Ammon's horn (tissue), 1 donor: Measurements from ENCODE around the gene PCGF6.
"Not testable (repeated sequence)": the region's sequence is repeated elsewhere in the genome, so short reads cannot be mapped to it uniquely, and the experiment has no call there.

Experiments
- DNase-seq: peaks from one replicate; pipeline ENCODE4 v3.0.0-alpha.2; 2016; ENCODE audit warnings: low spot score

The PCGF6 gene

DNA sequence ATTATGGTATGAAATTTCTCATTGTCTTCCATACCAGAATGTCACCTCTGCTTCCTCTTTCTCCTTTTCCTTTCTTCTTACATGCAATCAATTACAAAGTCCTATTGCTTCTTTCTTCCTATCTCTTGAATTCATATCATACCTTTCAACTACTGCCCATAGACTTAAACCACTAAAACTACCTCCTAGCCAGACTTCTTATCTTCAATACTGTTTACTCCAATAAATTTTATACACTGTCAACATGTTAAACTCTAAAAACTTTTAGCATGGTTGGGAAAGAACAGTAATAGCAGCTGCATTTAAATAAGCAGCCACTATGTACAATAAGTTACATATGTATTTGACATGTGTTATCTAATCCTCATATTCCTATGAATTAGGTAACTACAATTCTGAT, 34.9 kb downstream of the PCGF6 start:
- no peak for DNase-seq

DNA sequence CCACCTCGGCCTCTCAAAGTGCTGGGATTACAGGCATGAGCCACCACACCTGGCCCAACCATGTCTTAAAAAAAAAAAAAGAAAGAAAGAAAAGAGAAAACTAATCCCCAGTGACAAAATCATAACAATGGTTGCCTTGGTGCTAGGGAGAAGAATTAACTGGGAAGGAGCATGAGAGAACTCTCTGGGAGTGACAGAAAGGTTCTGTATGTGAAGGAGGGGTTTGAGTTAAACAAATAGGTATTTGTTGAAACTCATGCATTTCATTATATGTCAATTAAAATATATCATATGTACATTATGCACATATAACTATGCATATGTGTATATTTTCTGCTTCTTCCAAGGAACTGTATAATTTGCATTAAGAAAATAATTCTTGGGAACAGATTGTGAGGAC, 40.7 kb downstream of the PCGF6 start:
- DNase-seq = no peak

DNA sequence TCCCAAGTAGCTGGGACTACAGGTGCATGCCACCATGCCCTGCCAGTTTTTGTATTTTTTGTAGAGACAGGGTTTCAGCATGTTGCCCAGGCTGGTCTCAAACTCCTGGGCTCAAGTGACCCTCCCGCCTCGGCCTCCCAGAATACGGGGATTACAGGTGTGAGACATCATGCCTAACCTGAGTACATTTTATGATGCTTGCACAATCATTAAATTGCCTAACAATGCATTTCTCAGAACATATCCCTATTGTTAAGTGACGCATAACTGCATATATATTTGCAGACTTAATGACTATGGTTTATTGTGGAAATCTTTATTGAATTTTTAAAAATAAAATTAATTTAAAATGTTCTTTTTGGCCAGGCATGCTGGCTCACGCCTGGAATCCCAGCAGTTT, 43.3 kb downstream of the PCGF6 start:
- DNase-seq = no peak

DNA sequence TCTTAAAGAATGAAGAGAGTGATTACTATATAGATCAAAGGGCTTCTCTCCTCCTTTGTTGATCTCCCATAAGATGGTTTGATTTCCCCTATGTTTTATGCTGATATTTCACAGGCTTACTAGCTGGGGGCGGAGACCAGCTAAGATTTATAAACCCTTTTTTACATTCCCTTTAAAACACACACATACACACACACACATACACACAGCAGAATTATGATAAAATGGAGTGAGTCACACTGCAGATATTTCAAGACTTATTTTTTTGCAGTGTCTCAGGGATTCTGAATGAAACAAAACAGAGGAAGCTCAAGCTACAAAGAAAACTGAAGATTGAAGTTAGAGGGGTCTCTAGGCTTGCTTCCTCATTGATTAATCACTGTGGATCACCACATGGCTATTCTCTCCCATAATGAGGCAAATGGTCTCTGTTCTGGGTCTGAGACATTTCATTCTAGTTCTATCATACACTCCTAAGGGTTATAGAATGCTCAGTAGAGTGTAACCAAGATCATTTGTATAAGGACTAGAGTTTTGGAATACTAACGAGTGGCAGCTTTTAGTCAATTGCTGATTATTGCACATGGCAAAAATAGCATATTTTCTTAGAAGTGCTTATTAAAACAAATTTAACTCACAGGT, 55.4 kb downstream of the PCGF6 start:
- DNase-seq = no peak

DNA sequence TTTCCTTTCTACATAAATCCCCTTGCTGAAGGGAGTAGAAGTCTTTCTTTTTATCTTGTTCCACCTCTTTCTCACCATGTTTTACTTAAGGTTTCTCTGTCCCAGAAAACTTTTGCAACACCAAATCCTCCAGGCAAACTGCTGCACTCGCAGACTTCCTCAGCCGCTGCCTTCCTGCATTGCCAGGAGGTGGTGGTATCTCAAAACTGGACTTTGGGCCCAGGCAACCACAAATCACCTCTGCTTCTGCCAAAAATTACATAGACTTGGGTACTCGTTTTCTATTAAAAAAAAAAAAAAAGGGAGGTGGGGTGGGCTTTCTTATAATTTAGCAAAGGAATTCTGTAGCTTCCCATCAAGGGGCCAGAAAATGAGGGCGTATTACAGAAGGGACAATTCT, 59.4 kb downstream of the PCGF6 start:
- DNase-seq = no peak

DNA sequence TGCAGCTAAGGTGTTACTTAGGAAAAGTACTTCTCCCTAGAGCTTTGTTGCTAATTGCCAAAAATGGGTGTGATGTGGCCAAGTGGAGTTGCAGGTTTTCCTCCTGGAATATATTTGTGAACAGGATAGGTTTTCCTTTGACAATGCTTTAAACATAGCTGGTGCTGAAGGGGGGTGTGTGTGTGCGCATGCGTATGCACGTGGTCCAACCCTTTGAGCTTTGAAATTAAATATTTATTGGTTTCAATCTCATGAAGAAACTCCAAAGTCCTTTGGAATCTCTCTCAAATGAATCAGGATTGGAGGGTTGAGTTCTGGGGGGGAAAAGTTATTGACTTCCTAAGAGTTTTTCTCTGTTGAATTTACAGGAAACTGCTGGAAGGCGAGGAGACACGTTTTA, 62.9 kb downstream of the PCGF6 start:
- no peak for DNase-seq

DNA sequence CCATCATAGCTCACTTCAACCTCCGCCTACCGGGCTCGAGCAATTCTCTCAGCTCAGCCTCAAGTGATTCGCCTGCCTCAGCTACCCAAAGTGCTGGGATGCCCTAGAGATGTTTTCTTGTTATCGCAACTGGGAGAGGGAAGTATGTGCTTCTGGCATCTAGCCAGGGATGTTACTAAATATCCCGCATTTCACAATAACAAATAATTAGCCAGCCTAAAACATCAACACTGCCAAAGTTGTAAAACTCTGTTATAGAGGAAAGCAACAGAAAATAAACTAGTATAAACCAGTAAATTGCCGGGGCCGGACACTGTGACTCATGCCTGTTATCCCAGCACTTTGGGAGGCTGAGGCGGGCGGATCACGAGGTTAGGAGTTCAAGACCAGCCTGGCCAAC, 66.8 kb downstream of the PCGF6 start:
- DNase-seq = no peak

DNA sequence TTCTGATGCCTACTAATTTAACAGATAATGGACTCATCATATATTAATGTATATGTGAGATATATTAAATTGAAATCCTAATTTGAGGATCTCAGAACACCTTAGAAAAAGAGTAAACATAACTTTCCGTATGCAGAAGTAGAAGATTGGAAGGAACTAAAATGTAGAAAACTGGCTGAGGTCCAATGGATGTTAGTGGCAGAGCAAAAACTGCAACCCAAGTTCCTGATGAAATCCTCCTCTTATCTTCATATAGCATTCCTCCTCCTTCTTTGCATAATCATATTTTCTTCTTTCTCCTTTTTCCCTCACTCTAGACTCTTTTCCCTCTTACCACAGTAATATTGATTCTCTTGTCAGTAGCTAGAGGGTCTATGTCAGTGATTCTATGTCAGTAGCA, 68.0 kb downstream of the PCGF6 start:
- no peak for DNase-seq

DNA sequence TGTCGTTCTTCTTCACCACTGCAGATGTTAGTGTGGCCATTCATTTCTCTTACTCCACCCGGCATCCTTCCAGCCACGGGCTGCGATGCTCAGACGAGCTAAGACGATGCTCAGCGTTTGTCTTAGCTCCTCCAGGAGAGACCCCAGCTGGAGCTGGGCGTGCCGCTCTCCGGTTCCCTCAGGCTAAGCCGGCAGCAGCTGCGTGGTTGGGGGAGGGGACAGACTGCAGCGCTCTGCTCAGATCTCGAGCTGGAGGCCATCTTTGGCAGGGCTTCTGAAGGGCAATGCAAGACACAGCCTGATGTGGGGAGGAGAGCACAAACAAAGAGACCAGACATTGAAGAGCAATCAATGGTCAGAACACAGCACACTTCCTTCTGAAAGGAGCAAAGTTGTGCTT, 69.2 kb downstream of the PCGF6 start:
- peak; percentile 61 for DNase-seq

DNA sequence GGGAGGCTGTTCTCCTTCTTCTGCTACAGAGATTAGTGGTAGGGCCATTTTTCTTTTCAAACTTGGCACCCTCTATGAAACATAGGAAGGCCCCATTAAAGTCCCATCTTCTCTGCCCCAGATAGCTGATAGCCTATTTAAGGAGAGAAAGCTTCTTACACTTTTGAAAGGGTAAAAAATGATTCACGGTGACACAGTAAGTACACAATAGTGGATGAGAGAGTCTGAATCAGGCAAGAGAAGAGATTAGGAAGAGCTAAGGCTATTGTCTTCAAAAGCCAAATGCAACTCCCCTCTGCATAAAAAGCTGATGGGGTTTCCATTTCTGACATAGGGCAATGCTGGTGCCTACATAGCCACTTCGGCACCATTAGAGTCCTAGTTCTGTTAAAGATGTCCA, 70.4 kb downstream of the PCGF6 start:
- DNase-seq = no peak

DNA sequence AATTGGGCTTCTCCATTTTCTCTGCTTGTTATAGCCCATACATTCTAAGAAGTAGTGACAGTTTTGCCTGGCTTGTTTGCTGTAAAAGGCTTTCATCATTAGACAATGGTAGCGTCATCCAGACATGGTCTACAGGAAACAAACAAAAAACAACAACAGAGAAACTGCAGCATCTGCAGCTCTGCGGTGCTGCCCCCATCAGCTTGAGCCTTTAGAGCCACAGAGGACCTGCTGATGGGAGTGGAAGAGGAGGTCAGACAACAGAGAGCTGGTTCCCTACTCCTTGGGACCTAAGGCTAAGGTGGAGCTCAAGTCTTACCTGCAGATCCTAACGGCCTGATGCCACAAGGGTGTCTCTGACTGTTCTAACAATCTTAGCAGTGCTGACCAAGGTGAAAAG, 70.9 kb downstream of the PCGF6 start:
- no peak for DNase-seq

DNA sequence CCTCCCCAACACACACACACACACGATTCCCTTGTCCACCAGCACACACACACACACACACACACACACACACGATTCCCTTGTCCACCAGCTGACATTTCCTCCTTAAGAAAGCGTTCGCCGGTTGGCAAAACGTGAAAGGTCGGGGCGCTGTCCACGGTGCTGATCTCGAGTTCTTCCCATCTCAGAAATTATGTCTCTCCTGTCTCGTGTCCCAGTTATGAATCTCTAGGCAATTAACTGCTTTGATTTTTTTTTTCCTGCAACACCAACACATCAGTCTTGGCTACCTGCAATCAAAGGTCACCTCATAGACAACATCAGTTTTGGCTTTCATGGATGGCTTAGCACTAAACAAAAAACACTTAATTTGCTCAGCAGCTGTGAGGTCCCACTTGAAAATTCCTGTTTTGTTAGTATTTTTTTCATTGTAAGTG, 72.1 kb downstream of the PCGF6 start:
- DNase-seq = no peak

DNA sequence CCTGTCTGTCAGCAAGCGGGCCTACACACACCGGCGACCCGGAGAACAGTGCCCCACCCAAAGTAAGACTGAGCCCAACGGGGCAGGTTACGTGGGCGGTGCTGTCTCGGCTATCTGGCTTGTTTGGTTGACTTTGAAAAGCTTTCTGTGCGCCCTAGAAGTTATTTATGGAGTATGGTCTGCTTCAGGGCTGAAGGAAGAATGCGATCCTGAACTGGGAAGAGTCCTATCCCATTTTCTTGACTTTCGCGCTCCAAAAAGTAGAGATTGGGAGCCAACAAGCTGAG, 72.5 kb downstream of the PCGF6 start:
- no peak for DNase-seq

DNA sequence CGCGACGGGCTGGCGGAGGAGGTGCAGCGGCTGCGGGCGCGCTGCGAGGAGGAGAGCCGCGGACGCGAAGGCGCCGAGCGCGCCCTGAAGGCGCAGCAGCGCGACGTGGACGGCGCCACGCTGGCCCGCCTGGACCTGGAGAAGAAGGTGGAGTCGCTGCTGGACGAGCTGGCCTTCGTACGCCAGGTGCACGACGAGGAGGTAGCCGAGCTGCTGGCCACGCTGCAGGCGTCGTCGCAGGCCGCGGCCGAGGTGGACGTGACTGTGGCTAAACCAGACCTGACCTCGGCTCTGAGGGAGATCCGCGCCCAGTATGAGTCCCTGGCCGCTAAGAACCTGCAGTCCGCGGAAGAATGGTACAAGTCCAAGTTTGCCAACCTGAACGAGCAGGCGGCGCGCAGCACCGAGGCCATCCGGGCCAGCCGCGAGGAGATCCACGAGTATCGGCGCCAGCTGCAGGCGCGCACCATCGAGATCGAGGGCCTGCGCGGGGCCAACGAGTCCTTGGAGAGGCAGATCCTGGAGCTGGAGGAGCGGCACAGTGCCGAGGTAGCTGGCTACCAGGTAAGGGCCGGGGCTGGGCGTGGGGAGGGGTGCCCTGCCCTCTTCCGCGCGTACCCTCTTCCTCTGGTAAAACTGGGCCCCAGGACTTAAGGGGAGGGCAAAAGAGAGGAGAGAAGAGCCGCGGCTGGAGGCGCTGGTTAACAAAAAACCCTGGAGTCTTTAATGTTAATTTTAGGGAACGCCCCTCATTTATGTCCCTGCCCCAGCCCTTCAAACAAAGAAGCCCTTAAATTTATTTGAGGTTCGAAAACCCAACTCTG, 73.0 kb downstream of the PCGF6 start:
- no peak for DNase-seq

DNA sequence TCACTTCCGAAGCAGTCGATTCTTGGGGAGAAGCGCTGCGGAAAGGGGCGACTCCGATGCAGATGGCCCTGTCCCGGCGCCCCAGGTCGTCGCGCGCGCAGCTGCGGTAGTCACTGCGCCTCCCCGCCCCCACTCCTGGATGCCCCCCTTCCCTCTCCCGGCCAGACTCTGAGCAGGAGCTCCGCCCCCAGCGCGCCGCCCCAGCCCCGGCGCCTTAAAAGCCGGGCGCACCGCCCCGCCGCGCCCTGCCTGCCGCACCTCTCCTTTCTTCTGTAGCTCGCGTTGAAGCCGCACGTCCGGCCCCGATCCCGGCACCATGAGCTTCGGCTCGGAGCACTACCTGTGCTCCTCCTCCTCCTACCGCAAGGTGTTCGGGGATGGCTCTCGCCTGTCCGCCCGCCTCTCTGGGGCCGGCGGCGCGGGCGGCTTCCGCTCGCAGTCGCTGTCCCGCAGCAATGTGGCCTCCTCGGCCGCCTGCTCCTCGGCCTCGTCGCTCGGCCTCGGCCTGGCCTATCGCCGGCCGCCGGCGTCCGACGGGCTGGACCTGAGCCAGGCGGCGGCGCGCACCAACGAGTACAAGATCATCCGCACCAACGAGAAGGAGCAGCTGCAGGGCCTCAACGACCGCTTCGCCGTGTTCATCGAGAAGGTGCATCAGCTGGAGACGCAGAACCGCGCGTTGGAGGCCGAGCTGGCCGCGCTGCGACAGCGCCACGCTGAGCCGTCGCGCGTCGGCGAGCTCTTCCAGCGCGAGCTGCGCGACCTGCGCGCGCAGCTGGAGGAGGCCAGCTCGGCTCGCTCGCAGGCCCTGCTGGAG, 73.8 kb downstream of the PCGF6 start, which contains the start of gene INA:
INA (plus strand) TSS at position 243 of the 817 bp plus-strand sequence; CDS start at position 317, 74 bp downstream.
- peak; percentile 42 for DNase-seq

DNA sequence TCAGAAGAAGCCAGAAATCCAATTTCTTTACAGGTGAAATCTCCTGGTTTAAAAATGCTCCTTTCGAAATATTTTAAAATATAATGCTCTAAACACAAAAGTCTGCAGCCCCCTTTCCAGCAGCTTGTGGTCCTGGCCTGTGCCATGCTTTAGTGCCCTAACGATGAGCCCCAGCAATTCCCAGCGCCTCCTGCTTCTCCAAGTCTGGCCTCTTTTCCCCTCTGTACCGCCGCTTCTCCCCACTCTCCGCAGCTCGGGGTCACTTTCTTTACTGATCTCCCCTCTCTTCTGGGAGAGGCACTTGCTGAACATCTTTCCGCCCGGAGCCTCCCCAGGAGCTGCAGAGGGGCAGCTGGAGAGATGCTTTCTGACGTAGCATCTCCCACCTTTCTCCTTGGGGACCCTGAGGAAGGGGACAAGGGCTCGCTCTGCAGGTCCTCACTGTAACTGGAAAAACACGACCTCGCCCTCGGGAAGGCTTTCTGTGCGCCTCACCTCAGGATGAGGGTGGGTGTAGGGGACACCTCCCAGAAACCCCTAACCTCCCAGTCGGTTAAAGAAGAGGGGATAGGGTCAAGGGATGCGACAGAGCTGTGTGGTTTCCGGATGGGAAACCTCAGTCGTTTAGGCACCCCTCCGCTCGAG, 74.6 kb downstream of the PCGF6 start:
- no peak for DNase-seq

DNA sequence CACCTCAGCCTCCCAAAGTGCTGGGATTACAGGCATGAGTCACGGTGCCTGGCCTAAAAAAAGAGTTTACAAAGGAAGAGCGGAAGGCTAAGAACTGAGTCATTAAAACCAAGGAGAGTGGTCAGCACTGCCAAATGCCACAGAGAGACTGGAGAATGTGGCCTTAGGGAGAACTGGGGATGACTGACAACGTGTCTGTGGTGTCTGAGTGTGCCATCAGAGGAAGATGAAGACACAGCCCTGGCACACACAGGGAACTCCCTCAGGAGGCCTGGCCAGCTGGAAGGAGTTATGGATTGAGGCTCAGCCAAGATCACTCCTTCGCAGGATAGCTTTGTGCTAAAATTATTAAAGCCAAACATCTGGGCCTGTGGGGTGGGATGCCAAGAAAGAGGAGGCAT, 77.9 kb downstream of the PCGF6 start:
- no peak for DNase-seq

DNA sequence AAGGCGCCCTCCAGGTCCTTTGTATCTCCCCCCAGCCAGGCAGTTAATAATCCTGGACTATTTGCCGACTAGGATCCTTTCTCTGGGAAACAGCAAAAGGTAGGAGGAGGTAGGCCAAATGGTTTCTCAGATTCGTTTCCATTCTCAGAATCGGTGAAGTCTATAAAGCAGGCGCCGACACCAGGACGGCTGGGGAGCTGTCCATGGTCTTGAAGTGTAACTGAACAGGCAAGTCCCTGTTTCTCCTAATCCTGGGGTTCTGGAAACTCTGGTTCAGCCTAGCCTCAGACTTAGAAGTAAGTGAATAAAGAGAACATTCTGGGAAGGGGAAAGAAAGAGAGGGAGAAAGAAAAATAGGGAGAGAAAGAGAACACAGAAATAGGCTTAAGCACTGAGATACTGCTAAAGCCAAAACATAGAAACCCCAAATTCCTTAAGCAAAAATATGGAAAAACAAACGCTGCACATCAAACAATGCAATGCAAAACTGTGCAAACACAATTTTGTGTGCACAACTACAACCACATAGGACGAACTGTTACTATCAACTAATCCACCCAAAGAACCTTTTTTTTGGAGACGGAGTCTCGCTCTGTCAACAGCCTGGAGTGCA, 85.1 kb downstream of the PCGF6 start:
- DNase-seq = no peak

DNA sequence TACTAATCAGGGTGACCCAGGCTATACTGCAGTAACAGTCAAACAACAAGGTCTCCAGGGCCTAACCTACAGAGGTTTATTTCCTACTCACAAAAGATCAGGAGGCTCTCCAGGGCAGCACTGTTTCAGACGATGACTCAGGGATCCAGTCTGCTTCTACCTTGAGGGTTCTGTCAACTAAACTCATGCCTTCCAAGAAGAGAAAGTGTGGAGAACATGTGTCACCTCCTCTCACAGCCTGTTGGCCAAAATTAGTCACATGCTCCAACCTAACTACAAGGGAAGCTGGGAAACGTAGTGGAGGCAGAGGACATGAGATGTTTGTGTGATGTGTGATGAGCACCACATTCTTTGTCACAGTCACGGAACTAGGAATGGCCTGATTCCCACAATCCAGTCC, 88.7 kb downstream of the PCGF6 start:
- no peak for DNase-seq

DNA sequence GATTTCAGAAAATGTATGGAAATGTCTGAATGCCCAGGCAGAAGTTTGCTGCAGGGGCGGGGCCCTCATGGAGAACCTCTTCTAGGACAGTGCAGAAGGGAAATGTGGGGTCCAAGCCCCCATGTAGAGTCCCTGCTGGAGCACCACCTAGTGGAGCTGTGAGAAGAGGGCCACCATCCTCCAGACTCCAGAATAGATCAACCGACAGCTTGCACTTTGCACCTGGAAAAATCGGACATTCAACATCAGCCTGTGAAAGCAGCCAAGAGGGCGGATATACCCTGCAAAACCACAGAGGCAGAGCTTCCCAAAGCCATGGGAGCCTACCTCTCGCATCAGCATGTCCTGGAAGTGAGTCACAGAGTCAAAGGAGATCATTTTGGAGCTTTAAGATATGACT, 91.0 kb downstream of the PCGF6 start:
- DNase-seq = no peak

DNA sequence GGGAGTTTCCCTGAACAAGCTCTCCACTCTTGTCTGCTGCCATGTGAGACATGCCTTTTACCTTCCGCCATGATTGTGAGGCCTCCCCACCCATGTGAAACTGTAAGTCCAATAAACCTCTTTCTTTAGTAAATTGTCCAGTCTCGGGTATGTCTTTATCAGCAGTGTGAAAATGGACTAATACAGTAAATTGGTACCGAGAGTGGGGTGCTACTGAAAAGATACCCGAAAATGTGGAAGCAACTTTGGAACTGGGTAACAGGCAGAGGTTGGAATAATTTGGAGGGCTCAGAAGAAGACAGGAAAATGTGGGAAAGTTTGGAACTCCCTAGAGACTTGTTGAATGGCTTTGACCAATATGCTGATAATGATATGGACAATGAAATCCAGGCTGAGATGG, 92.0 kb downstream of the PCGF6 start:
- DNase-seq = not testable (repeated sequence)

DNA sequence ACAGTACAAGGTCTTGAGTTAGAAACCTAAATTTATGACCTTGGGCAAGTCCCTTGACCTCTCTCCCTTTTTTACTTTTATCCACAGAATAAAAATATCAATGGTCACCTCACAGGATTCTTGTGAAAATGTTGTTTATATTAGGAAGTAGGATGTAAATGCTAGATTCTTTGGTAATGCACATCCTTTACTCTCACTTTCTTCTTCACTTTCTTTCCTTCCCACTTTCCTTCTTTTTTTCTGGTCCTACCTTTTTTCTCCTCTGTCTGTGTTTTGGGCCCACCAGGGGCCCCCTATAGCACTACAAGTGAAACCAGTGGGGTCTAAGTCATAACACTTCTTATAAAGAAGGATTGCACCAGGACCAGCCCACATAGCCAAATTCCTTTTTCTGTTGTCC, 93.1 kb downstream of the PCGF6 start:
- no peak for DNase-seq
